Adipose tissue (tissue), 3 donors: ENCODE results near the gene GPANK1. TPM values are rescaled to one million over a fixed set of nuclear protein-coding genes. Genes with fewer than 3 reads are reported as not detected.

ENCODE experiments used
- H3K27ac ChIP-seq: one replicate; pipeline ENCODE4 v1.5.1; 2013; ENCODE audit warnings: low read depth, low read length
- WGBS, 3 donors: extraction: QIAGEN DNeasy Blood & Tissue Kit; methylation state at CpG; one replicate each; pipeline ENCODE4 v1.1.7; 2013; 5-methylcytosine and 5-hydroxymethylcytosine counted together
- polyA plus RNA-seq, 3 donors: library from polyadenylated mRNA; stranded (reverse); fragments of 200-250 nt; gene quantifications; one replicate each; pipeline ENCODE4 v1.2.3, GENCODE V29; 2013
- donor health status: healthy with polysubstance abuse.
- donor health status: Bipolar disorder and iron deficiency.
- donor health status: healthy.

GPANK1 gene
- polyA plus RNA-seq, 3 donors, result 9.7 to 16.6 (median 14.0) TPM

- no peak overlapping the region for H3K27ac ChIP-seq
- 2 to 3% (median 2%) methylated on average over 15 of the region's 15 CpGs for WGBS, 3 donors
Measured at GRCh38 chr6:31666337-31666965, 1.7 kb upstream of the GPANK1 start.

DNA sequence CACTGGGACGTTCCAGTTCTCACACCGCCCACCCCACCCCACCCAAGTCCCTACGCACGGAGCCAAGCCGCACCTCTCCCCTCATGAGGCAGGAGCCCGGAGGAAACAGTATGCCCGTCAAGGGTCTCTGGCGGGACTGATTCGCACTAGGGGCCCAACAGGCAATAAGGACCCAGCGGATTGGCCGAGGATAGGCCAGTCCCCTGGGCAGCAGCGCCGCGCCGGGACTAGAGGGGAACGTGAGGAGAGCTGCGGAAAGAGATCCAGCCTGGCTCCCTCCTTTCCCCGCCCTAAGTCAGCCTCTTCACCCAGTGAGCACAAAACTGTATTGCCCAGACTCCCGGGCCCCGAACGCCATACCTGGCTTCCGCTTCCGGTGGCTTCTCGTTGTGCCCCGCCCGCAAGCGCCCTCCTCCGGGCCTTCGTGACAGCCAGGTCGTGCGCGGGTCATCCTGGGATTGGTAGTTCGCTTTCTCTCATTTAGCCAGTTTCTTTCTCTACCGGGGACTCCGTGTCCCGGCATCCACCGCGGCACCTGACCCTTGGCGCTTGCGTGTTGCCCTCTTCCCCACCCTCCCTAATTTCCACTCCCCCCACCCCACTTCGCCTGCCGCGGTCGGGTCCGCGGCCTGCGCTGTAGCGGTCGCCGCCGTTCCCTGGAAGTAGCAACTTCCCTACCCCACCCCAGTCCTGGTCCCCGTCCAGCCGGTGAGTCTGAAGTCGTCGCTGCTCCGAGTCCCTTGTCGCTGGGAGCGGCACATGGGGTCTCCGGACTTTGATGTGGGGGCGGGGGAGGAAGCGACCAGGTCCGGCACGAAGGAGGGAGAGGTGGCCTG, 922 bp upstream of the GPANK1 start, which contains the start of gene CSNK2B:
CSNK2B (plus strand) TSS at position 580 of the 836 bp plus-strand sequence. CDS start 752 bp downstream, outside the sequence.
- WGBS, 3 donors, result 0% methylated on average over 62 to 63 of the region's 63 CpGs
- peak within 1 kb of the TSS; percentile 79 for H3K27ac ChIP-seq

GRCh38 chr6:31663961-31664789, 622 bp downstream of the GPANK1 start:
- 17 to 21% (median 19%) methylated on average over 17 of the region's 17 CpGs for WGBS, 3 donors
- H3K27ac ChIP-seq, result peak overlapping the region; percentile 47

- 59 to 64% (median 60%) methylated on average over 9 of the region's 9 CpGs for WGBS, 3 donors
- H3K27ac ChIP-seq, result peak overlapping the region; percentile 47
Measured at GRCh38 chr6:31663126-31663960, 1.5 kb downstream of the GPANK1 start.

- WGBS, 3 donors, result 85 to 89% (median 88%) methylated on average over 12 of the region's 12 CpGs
Measured at GRCh38 chr6:31662124-31662723, 2.6 kb downstream of the GPANK1 start.

GRCh38 chr6:31661262-31662123, 3.3 kb downstream of the GPANK1 start:
- H3K27ac ChIP-seq, result no peak overlapping the region
- WGBS, 3 donors, result 71 to 82% (median 74%) methylated on average over 12 of the region's 12 CpGs

More at GRCh38 chr6:31662124-31662723, 2.6 kb downstream of the GPANK1 start:
- no peak overlapping the region for H3K27ac ChIP-seq

DNA sequence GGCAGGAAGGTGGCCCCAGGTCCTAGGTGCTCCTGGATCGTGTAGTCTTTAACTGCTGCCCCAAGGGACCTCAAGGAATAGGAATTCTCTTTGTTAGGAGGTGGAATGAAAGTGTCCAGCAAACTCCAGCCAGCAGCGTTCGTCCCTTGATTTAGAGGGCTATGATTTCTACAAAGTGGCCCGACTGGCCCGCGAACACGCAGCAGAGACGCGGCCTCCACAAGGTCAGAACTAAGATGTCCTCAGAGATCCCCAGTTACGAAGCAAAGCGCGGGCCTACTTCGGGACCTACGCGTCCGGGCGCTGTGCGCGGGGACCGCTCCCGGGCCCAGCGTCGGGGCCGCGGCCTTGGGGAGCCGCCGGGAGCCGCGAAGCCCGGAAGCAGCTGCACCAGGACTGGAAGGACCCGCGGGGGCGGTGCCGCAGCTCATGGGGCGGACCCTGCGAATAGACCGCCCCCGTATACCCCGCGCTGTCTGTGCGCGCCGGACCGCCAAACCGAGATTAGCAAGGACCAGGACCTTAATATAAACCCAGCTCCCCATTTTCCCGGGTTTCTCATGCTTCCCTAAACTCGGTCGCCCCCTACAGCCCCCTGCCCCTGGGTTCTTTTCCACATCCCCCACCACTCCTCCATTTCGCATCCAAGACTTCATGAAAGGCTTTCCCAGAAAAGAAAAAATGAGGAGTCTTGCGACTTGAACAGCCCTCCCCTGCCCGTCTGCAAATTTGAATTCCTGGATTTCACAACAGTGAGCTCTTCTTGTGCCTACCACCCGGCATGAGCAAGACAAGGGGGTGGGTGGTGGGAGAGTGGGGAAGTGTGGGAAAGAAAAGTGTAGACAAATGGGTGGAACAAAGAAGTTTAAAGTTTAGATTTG, 4.2 kb downstream of the GPANK1 start, which contains the start of gene C6orf47:
C6orf47 (minus strand) TSS at position 398 of the 881 bp plus-strand sequence. CDS start 831 bp downstream, outside the sequence.
- WGBS, 3 donors, result 0 to 1% (median 1%) methylated on average over 52 of the region's 52 CpGs
- peak within 1 kb of the TSS; percentile 13 for H3K27ac ChIP-seq

- peak overlapping the region; percentile 13 for H3K27ac ChIP-seq
- 13 to 20% (median 19%) methylated on average over 13 of the region's 13 CpGs for WGBS, 3 donors
Measured at GRCh38 chr6:31659649-31660380, 5.0 kb downstream of the GPANK1 start.

- H3K27ac ChIP-seq, result no peak overlapping the region
- WGBS, 3 donors, result 79 to 87% (median 82%) methylated on average over 13 of the region's 13 CpGs
Measured at GRCh38 chr6:31658983-31659648, 5.7 kb downstream of the GPANK1 start.

DNA sequence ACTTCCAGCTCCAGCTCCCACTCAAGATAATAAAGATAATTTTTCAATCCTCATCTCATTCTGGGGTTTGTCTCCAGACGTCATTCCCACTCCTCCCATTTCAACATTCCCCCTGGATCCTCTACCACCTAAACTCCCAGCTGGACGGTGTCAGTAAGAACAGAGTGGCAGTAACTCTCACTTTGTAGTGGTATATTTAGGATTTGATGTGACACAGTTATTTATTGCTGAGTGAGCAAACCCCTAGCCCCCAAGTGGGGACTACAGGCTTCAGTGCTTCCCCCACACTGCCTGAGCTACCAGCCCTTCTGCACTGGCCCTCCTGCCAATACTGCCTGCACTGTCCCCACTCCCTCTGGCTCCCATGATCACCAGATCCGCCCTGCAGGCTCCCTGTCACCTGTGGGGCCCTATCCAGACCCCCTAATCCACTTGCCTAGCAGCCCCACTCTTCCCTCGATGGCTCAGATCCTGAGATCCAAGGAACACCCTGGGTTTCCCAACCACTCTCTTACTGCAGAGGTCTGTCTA, 6.6 kb downstream of the GPANK1 start:
- 80 to 86% (median 84%) methylated on average over 4 of the region's 4 CpGs for WGBS, 3 donors
- no peak overlapping the region for H3K27ac ChIP-seq

- WGBS, 3 donors, result 64 to 77% (median 69%) methylated on average over 6 of the region's 6 CpGs
- no peak overlapping the region for H3K27ac ChIP-seq
Measured at GRCh38 chr6:31657406-31658157, 7.2 kb downstream of the GPANK1 start.

GRCh38 chr6:31655349-31656237, 9.2 kb downstream of the GPANK1 start, which contains the start of gene APOM:
Gene APOM (plus strand): TSS chr6:31655894. CDS start chr6:31655967, 73 bp downstream.
- WGBS, 3 donors, result 57 to 87% (median 77%) methylated on average over 8 of the region's 8 CpGs
- H3K27ac ChIP-seq, result no peak within 1 kb of the TSS
